Epithelial cell of esophagus (primary cell): ENCODE measurements around the gene MCM8.

Experiments used
- DNase-seq: peaks from one replicate; pipeline ENCODE4 v3.0.0; 2010; ENCODE audit warnings: low read depth
- H3K4me3 ChIP-seq: 2 replicates; pipeline ENCODE4 v1.5.1; 2011; ENCODE audit warnings: mild to moderate bottlenecking, low read length, control low read depth
- TF ChIP-seq, protein P1 (sequence below): IDR thresholded peaks from 2 replicates; pipeline ENCODE4 v1.5.1; 2011; ENCODE audit warnings: low read depth, mild to moderate bottlenecking, low read length, control low read depth, inconsistent platforms; ENCODE audit not compliant: insufficient read depth; ENCODE audit errors: missing control alignments

Gene MCM8

DNA sequence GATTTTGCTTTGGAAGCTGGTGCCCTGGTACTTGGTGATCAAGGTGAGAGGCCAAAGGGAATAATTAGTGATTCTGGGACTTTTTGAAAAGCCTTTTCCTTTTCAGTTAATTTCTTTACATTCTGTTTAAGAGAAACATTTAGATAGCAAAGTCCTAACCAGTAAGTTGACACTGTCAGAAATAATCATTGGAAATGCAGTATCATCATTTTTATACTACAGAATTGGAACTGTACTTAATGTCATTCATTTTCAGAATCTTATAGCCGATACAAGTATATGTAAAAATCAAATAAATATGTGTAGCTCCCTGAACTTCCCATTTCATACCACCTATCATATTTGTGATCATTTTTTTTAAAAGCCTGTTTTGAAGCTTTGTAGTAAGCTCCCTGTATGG is 27.5 kb downstream of the MCM8 start:
- DNase-seq = no peak
- TF ChIP-seq, protein P1, sequence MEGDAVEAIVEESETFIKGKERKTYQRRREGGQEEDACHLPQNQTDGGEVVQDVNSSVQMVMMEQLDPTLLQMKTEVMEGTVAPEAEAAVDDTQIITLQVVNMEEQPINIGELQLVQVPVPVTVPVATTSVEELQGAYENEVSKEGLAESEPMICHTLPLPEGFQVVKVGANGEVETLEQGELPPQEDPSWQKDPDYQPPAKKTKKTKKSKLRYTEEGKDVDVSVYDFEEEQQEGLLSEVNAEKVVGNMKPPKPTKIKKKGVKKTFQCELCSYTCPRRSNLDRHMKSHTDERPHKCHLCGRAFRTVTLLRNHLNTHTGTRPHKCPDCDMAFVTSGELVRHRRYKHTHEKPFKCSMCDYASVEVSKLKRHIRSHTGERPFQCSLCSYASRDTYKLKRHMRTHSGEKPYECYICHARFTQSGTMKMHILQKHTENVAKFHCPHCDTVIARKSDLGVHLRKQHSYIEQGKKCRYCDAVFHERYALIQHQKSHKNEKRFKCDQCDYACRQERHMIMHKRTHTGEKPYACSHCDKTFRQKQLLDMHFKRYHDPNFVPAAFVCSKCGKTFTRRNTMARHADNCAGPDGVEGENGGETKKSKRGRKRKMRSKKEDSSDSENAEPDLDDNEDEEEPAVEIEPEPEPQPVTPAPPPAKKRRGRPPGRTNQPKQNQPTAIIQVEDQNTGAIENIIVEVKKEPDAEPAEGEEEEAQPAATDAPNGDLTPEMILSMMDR = no peak
- no peak overlapping the region for H3K4me3 ChIP-seq

DNA sequence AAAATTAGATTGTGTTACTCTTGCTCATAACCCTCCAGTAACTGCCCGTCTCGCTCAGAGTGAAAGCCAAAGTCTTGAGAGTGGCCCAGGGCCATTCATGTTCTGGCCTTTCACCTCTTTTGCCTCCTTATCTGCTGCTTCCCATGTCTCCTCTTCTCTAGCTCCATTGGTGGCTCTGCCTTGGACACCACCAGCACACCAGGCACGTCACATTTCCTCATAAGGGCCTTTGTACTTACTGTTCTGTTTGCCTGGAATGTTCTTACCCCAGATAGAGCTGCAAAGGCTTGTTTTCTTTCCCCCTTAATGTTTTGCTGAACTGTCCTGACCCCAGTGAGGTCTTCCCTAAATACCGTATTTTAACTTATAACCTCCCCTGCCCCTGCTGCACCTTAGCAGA is 29.3 kb downstream of the MCM8 start:
- no peak for DNase-seq
- no peak overlapping the region for H3K4me3 ChIP-seq
- TF ChIP-seq, protein P1 = no peak

DNA sequence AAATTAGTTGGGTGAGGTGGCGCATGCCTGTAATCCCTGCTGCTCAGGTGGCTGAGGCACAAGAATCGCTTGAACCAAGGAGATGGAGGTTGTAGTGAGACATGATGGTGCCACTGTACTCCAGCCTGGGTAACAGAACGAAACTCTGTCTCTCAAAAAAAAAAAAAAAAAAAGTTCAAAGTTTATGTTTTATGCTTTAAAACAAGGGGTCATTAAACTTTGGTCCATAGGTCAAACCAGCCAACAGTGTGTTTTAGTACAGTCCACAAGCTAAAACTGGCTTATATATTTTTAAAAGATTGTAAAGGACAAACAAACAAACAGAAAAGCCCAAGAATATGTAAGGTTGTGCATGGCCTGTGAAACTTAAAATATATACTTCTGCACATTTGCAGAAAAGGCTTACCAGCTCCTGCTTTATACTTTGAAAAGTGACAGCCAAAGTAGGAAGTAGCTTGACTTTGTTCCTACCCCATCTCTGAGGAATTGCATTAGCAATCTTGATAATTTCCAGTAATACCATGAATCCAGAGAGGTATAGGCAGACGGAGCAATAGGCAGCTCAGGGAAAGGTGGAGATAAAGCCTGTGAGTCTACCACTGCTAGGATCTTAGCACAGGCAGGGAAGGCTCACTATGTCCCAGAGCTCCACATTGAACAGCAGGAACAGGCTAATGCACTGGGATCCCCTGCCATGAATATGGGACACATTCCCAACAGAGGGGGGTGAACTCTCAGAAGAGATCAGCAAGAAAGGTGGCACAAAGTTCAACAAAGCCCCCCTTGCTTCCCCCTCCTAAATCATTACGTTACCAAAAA is 30.5 kb downstream of the MCM8 start:
- TF ChIP-seq, protein P1 = no peak
- no peak overlapping the region for H3K4me3 ChIP-seq
- DNase-seq = no peak

DNA sequence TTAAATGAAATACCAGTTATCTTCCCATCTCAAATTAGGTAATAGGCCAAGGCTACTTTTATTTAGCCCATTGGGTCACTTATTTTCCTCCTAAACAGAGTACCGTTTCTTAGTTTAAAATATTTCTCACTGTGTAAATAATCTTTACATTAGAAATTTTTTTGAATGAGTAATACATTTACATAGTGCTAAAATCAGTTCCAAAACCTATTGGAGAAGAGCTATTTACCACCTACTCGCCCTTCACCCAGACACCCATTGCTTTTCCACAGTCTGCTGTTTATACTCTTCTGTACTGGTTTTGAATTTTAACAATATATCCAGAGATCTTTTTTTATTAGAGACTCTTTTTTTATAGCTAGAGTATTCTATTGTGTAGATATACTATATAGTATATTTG is 36.9 kb downstream of the MCM8 start:
- no peak for DNase-seq
- no peak overlapping the region for H3K4me3 ChIP-seq
- TF ChIP-seq, protein P1 = no peak

DNA sequence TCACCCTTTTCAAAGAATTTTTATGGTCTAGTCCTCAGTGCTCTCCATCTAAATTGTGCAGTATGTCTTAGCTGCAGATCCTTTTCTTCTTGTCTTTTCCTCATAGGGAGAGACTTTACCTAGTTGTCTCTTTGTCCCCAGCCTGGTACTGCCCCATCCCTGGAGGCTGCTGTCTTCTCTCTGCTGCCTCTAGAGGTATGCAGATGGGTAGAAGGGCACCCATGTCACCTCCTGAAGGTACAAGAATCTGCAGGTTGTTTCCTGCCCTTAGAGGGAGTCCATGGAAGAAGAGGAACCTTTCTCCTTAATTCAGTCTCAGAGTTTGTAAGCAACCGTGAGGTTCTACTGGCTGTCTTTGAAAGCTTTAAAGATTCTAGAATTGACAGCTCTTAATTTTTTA is 39.1 kb downstream of the MCM8 start:
- no peak for DNase-seq
- no peak overlapping the region for H3K4me3 ChIP-seq
- TF ChIP-seq, protein P1 = no peak

DNA sequence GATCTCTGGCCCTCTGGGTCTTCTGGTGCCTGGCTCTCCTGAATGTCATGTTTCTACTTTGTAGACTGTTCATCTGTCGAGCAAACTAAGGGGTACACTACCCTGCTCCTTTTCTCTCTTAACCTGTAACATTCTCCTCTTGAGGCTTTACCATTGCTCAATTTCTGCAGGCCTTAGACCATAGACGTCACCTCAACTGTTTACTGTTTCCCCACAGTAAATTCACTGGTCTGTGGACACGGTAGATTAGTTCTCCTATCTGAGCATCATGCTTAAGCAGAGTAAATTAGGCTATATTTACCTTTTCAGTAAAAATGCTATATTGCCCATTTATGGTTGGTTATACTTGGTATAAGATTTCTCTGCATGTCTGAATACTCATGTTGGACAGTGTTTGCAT is 40.5 kb downstream of the MCM8 start:
- TF ChIP-seq, protein P1 = no peak
- no peak for DNase-seq
- H3K4me3 ChIP-seq = no peak overlapping the region
